ENCODE measurements around the gene RUSC2.

The RUSC2 gene, protein sequence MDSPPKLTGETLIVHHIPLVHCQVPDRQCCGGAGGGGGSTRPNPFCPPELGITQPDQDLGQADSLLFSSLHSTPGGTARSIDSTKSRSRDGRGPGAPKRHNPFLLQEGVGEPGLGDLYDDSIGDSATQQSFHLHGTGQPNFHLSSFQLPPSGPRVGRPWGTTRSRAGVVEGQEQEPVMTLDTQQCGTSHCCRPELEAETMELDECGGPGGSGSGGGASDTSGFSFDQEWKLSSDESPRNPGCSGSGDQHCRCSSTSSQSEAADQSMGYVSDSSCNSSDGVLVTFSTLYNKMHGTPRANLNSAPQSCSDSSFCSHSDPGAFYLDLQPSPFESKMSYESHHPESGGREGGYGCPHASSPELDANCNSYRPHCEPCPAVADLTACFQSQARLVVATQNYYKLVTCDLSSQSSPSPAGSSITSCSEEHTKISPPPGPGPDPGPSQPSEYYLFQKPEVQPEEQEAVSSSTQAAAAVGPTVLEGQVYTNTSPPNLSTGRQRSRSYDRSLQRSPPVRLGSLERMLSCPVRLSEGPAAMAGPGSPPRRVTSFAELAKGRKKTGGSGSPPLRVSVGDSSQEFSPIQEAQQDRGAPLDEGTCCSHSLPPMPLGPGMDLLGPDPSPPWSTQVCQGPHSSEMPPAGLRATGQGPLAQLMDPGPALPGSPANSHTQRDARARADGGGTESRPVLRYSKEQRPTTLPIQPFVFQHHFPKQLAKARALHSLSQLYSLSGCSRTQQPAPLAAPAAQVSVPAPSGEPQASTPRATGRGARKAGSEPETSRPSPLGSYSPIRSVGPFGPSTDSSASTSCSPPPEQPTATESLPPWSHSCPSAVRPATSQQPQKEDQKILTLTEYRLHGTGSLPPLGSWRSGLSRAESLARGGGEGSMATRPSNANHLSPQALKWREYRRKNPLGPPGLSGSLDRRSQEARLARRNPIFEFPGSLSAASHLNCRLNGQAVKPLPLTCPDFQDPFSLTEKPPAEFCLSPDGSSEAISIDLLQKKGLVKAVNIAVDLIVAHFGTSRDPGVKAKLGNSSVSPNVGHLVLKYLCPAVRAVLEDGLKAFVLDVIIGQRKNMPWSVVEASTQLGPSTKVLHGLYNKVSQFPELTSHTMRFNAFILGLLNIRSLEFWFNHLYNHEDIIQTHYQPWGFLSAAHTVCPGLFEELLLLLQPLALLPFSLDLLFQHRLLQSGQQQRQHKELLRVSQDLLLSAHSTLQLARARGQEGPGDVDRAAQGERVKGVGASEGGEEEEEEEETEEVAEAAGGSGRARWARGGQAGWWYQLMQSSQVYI (N-terminal part only)

DNA sequence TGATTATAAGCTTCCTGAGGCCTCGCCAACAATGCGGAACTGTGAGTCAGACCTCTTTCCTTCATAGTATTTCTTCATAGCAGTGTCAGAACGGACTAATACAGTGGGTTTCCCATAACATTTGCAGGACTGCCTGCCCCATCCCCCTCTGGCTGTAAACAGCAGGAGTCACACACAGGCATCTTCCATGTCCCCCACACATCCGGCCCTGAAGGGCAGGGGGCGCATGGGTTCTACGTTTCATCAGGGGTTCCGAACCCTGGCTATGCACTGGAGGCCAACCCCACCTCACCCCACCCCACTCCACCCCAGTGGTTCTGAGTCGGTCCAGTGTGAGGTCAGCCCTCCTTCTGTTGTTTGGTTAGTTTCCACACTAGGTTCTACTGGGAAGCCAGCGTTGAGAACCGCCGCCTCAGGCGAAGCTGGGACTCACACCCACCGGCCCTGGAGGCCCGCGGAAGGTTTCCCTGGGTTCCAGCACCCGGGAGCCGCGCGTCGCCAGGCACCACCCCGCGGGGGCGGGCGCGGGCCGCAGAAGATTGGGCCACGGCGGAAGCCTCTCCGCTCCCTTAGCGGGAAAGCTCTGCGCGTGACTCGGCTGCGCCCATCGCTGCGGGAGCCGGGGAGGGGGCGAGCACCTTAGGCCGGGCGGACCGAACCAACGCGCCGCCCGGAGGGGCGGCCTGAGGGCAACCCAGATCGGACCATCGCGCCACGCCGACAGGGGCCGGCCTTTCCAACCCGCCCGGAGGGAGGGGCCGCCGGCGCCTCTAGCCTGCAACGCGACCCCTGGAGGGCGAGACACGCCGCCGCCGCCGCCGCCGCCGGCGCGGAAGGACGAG, at the start of gene RUSC2:
Gene RUSC2, plus strand, starts transcription at position 799 of the 842 bp plus-strand sequence. CDS start 56,411 bp downstream, outside the sequence.
- peak; percentile 74 to 89 for DNase-seq

DNA sequence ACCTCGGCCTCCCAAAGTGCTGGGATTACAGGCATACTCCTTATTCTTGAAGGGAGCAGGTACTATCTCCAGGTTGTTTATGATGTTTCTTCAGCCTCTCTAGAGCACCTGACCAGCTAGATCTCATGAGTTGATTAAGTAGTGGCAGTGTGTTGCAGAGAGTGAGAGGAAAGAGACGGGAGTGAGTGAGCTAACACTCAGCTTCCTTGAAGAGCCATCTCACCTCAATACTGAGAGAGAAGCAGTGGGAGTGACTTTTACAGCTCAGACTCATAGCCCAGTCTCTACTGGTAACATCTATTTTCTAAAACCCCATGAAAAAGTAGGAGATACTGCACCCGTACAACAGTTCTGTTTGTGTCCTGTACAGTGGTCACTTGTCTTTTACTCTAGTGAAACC, 43.9 kb upstream of the RUSC2 start:
- no peak for DNase-seq

DNA sequence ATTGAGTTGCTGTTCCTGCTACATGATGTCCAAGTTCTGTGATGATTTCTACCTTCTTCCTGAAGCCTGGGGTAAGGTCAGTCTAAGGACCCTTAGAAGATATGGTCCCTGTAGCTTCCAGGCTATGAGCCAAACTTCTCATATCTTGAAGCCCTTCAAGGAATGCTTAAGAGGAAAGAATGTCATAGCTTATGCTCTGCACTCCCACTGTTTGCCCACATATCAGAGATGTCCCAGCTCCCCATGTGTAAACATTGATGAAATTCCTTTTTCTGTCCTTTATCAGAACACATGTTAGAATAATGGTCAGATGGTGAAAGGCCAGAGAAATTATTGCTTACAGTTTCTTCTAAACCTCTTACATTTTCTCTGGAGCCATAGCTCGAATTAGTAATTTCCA, 41.4 kb upstream of the RUSC2 start:
- no peak for DNase-seq

DNA sequence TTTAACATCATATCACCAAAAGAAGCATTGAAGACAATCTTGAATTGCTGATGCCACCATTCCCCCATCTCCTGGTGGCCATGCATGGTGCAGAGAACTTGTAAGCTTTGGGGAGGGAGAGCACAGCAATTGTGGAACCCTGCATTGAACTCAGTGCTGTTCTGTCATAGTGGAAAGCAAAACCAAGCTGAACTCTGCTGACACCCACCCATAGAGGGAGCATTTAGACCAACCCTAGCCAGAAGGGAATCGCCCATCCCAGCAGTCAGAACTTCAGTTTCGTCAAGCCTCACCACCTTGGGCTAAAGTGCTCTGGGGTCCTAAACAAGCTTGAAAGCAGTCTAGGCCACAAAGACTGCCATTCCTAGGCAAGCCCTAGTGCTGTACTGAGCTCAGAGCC, 37.4 kb upstream of the RUSC2 start:
- DNase-seq, result no peak

DNA sequence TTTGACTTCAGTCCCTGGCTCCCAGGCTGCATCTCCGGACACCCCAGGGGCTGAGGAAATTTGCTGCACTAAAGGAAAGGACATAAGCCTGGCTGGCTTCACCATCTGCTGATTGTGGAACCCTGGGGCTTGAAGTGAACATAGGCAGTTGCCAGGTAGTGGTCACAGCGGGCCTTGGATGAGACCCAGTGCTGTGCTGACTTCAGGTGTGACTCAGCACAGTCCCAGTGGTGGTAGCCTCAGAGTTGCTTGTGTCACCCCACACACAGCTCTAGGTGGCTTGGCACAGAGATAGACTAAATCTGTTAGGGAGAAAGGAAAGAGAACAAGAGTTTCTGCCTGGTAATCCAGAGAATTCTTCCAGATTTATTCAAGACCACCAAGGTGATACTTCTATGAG, 36.1 kb upstream of the RUSC2 start:
- no peak for DNase-seq

DNA sequence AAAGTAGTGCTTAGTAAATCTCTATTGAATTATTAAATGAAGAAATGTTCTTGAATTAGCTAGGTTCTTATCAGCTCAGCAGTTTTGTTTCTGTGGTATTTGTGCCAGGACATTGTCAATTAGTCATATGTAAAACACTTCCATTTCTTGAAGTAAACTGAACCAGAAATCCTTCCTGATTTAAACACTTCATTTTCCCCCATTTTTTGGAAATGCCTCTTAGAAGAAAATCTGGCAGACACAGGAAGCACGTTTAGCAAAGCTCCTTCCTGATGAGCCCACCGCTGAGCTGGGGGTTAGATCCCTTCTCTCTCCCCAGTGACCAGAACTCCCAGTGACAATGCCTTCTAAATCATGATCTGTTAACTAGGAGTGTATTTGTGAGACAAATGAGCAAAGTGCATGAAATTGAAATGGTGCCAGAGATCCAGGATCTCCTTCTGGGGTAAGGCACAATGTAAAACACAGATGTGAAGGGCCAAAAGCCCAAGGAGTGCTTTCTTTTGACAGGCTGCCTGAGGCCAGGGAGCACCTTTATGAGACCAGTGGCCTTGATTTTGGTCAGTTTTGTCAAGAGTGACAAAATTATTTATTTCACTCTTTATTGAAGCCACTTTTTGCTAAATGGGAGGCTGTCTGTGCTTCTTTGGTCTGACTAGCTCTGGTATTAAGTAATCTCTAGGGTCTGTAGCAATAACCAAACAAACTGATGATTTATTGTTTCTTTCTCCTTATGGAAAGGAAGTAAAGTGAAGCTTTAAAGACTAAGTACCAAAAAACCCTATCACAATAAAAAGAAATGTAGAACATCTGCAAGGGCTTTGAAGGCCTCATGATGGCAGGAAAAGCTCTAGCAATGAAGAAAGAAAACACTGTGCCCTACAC, 25.5 kb upstream of the RUSC2 start:
- DNase-seq, result no peak

DNA sequence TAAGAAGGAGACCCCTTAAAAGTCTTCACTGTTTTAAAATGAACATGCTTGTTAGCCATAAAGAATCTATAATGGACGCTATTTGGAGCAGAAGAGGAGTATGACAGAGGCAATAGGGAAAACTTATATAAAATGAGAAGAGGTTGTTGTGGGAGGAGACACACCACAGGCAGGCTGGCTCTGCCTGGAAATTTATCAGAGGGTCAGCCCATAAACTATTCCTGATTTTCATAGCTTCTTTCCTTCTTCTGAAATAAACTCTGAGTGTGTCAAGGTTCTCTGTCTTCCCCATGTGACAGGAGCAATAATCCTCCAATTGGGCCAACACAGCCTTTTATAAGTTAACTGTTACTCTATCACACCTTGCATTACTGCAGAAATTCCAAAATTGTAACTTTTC, 19.6 kb upstream of the RUSC2 start:
- DNase-seq, result no peak

DNA sequence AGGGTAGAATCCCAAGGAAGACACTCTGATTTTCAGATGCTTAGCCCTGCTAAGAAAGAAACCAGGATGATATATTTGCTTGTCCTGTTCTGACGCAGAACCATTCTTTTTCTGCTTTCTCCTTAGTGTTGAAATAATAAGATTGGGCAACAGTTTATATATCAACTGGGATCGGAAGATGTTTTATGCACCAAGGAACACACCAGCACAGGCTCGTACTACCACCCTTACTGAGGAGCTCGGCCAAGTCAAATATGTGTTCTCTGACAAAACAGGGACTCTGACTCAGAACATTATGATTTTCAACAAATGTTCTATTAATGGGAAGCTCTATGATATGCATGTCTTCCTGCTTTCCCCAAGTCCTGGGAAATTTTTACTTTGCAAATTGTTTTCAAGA, 19.0 kb upstream of the RUSC2 start:
- DNase-seq, result no peak

DNA sequence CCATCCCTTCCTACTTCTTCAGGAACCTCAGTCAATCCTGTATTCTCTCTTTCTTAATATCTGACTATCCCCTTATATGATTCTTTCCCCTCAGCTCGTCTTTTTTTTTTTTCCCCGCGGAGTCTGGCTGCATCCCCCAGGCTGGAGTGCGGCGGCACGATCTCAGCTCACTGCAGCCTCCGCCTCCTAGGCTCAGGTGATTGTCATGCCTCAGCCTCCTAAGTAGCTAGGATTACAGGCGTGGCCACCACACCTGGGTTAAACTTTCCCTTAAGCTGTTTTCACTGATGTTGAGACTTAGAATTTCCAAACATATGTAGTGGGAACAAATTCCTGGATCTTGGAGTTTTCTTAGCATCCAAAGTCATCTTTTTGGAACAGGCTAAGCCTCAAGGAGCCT, 13.3 kb upstream of the RUSC2 start:
- no peak for DNase-seq

DNA sequence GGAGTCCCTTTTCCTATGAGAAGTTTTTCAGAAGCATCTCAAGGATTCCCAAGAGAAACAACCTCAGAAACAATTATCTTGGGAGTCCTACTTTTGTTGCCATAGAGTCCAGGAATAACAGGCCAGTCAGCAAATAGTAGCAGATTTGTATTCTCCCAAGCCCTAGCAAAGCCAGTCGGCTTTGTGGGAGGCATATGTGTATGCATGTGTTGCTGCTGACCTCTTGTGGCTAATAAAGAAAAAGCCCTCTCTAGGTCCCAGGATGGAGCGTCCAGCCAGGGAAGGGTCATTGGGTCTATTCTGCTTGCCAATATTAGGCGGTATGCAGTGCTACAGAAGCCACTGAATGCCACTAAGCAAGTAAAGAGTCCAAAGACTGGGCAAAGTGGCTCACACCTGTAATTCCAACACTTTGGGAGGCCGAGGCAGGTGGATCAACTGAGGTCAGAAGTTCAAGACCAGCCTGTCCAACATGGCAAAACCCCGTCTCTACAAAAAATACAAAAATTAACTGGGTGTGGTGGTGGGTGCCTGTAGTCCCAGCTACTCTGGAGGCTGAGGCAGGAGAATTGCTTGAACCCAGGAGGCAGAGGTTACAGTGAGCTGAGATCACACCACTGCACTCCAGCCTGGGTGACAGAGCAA, 12.6 kb upstream of the RUSC2 start:
- peak in 1 of 2 donors; percentile 22 for DNase-seq

DNA sequence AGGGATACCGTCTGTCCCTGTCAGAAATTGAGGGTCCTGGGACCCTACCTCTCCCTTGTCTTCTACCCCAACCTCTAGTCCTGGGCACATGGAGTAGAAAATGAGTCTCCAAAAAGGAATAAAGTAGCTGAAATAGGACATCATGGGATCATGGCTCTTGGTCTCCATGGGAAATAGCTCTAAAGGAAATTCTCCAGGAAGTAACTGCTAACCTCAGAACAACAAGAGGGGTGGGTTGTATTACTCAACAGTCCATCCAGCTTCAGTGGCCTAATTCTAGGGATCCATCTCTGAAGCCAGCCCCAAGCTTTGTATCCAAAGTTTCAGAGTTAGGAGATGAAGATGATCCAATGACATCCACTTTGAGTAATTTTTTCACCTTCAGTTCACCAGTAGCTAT, 11.0 kb upstream of the RUSC2 start:
- DNase-seq, result no peak

DNA sequence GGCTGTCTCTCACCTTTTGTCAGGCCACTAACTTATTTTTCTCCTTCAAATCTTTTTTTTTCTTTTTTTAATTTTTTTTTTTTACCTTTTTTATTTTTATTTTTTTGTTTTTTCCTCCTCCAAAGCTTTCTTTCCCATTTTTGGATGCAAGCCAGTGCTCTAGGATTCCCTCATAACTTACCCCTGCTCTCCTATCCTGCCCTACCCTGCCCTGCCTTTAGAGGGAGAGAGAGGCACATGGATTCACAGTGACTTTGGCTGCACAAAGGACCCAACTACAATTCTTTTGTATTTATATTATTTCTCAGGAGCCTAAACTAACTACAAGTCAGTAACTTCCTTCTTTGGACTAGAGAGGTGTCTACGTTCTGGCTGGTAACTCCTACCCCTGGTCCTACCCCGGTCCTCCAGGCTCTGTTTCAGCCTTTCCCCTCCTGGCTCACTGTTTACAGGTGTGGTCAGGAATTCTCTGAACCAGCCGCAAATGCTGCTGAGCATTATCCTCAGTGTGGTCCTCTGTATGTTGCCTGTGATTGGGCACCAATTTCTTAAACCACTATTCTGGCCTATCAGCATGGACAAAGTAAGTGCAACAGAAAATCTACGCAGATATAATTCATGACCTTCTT, 8.4 kb upstream of the RUSC2 start:
- peak in 1 of 2 donors; percentile 69 for DNase-seq

DNA sequence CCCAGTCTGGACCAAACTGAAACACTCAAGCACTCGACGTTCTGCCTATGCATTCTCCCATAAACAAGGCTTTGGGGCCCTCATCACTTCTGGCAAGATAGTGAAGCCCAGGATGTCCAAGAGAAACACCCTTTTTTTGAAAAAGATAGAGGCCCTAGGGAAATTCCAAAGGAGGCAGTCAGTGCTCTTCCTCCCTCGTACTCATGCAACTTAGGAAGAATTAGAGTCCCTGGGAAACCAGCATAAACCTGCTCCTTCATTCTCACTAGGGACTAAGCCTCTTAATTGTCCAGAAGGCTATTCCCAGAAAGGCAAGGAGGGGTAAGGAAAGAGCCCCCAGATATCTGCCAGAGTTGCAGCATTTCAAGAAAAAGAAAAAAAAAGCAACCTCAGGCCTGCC, 7.8 kb upstream of the RUSC2 start:
- DNase-seq, result no peak

DNA sequence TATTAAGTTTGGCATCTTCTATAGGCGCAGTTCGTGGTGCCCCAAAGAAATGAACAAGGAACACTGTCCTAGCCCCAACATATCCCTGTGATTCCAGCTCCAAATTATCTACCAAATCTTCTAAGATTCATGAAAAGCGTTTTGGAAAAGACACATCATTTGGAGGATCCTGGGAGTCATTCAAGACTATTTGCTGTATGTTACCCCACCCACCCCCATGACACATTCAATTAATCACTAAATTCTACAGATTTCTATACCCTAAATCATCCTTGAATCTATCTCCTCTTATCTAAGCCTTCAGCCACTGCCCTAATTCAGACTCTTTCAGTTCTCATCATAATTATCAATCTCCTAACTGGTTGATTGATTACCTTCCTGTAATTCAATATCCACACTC, 5.5 kb upstream of the RUSC2 start:
- DNase-seq, result no peak

DNA sequence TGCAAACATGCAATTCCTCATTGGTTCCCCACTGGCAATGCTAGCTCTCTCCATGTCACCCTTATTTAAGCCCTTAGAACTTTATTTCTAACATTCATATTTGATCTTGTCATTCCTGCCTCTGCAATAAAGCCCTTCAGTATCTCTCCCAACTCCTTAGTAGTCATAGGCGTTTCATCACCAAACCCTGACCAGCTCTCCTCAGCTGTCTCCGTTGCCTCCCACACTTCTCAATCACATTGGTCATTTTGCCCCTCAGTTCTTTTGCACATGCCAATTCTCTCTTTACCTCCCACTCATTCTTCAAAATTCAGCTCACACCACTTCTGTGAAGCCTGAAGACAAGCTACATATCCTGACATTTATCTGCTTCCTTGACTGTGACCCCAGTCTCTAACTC, 2.8 kb upstream of the RUSC2 start:
- DNase-seq, result no peak

DNA sequence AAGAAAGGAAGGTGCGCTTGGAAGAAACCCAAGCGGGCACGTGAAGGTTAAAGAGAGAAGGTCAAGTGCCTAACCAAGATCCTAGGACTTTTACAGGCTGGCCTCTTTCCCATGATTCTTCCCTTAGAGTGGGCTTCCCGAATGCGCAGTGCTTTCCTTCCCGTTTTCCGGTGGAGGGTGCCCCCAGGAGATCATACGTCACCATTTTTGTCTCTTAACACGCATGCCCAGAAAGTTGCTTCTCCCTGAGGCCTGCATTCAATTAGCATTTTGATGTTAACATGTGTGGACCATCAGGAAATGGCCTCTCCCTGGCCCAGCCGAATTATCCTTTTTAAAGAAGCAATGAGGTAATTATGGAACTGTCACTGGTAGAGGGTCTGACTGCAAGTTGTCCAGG, 1.9 kb upstream of the RUSC2 start:
- DNase-seq, result no peak

DNA sequence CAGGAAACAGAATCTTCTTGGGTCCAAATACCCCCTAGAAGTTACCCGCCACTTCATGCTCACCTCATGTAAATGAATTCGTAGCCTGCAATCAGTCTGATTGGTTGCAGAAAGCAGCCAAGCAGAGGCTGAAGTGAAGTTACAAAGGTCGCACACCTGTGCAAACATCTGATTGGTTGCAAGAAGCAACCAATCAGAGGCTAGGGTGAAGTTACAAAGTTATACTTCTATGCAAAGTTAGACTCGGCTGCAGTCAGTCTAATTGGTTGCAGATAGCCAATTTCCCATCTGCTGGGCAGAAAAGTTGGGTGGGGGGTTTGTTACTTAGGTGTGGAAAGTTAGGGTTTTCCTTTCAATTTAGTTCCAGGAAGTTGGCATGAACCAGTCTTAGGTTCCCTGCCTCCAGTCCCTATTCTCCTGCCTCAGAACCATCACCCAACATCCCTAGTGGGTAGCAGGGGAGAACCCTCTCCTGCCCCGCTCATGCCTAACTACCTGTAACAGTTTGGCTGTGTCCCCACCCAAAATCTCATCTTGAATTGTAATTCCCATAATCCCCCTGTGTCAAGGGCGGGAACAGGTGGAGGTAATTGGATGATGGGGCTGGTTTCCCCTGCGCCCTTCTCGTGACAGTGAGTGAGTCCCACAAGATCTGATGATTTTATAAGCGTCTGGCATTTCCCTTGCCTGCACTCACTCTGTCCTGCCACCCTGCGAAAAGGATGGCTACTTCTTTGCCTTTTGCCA, 1.2 kb upstream of the RUSC2 start:
- DNase-seq, result no peak

DNA sequence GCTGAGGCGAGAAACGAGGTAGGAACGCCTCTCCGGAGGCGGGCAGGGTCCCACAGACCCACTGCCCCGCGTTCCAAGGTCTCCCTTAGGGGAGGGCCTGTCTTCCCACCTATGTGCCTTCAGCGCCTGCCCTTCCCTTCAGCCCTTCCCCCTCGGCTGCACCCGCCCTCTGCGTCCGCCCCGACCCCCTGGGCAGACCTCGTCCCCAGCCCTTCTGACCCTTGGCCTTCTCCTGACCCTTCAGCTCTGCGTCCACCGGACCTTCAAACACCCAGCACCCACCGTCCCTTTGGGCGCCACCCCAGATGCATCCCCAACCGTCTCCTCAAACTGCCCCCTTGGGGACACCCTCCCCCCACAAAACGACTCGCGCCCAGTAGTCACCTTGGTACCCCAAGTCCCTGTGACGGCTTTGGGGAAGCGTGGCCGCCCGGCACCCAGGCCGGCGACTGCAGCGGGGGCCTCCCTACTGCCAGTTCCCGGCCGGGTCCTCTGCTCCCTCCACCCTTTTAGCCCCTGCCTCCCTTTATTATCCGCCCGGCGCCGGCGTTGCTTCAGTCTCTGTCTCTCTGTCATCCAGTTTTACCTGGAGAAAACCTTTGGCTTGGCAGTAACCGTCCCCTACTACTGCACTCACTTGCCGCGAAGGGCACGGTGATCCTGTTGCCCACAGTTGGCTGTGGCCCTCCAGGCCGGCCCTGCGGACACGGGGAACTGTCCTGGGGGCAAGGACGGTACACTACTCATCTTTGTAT, 421 bp downstream of the RUSC2 start:
- DNase-seq, result peak in 1 of 2 donors; percentile 51

All from bone marrow (tissue), 2 donors.